HepG2 (cell line): ENCODE results near the gene MAFF. TPM values are rescaled to one million over a fixed set of nuclear protein-coding genes. Genes with fewer than 3 reads are reported as not detected.

Source experiments
- ATAC-seq: fragments of 200-7000 bp; cut with Tn5 transposase; 3 replicates; pipeline ENCODE4 v1.9.1; 2020; ENCODE audit warnings: mild to moderate bottlenecking, moderate library complexity
- BruUV-seq: library from RNA; stranded (reverse); fragments of 400-500 nt; replicated peaks from 2 replicates; lab custom pipeline; 2021; lab: Mats Ljungman, UMichigan
- CTCF ChIA-PET: fragments of 300-600 bp; formaldehyde crosslinking; extraction: SDS; loops from one replicate; lab custom pipeline; 2021; ENCODE audit warnings: low total read pairs, inconsistent platforms, low intra/inter-chr PET ratio; lab: Yijun Ruan, JAX
- POLR2A ChIA-PET: fragments of 350-600 bp; sonication (Branson Sonifier 250); formaldehyde crosslinking; loops from one replicate; lab custom pipeline; 2020; ENCODE audit warnings: antibody characterized with exemption, inconsistent platforms; lab: Yijun Ruan, JAX
- DNase-seq: peaks from one replicate; pipeline ENCODE4 v3.0.0-alpha.2; 2015; ENCODE audit warnings: low spot score
- FAIRE-seq: peaks from 3 replicates; lab custom pipeline; 2011; peaks lifted over from hg19 to GRCh38; lab: Jason Lieb, UNC
- H2AFZ ChIP-seq: one replicate; pipeline ENCODE4 v1.6.1; 2011; ENCODE audit warnings: low read length, inconsistent platforms
- H3K27ac ChIP-seq: fragments of 300-600 bp; 3 replicates; pipeline ENCODE4 v1.8.0; 2011; ENCODE audit warnings: mixed run types, mild to moderate bottlenecking, mixed read lengths, low read length, inconsistent platforms; ENCODE audit not compliant: insufficient read depth; ENCODE audit errors: extremely low read length
- H3K27me3 ChIP-seq, 2 experiments: fragments of 200-600 bp in 1 of 2; 2 replicates in 1 of 2; 3 replicates in 1 of 2; pipeline versions ENCODE4 v1.6.0 to v1.8.0; 2011; ENCODE audit warnings: low read length in 2 of 2, mild to moderate bottlenecking in 2 of 2, moderate library complexity in 2 of 2, inconsistent platforms in 1 of 2; ENCODE audit not compliant: insufficient read depth in 2 of 2, control insufficient read depth in 1 of 2
- H3K36me3 ChIP-seq, 2 experiments: fragments of 200-600 bp in 1 of 2; replicated peaks in 1 of 2; 2 replicates in 1 of 2; 3 replicates in 1 of 2; pipeline versions ENCODE4 v1.5.1 to v1.8.0; 2011; ENCODE audit warnings: low read length in 2 of 2, inconsistent platforms in 1 of 2; ENCODE audit not compliant: insufficient read depth in 2 of 2, control insufficient read depth in 1 of 2
- H3K4me1 ChIP-seq: 2 replicates; pipeline ENCODE4 v1.5.1; 2012; ENCODE audit warnings: low read length, inconsistent platforms; ENCODE audit not compliant: insufficient read depth
- H3K4me2 ChIP-seq: 2 replicates; pipeline ENCODE4 v1.6.0; 2011; ENCODE audit warnings: low read depth, low read length, inconsistent platforms
- H3K4me3 ChIP-seq, 3 experiments: fragments of 200-600 bp in 1 of 3; sonication (generic), shearing (Covaris generic) in 1 of 3; replicated peaks in 1 of 3; 2 replicates each; pipeline ENCODE4 v1.5.1; 2011 to 2016; ENCODE audit warnings: low read length in 3 of 3, inconsistent platforms in 2 of 3, low read depth in 2 of 3, mild to moderate bottlenecking in 2 of 3, control low read depth in 1 of 3, mixed read lengths in 1 of 3; ENCODE audit not compliant: insufficient read depth in 1 of 3
- H3K79me2 ChIP-seq: one replicate; pipeline ENCODE4 v1.6.1; 2011; ENCODE audit warnings: low read length, inconsistent platforms; ENCODE audit not compliant: insufficient read depth
- H3K9ac ChIP-seq: 2 replicates; pipeline ENCODE4 v1.6.0; 2011; ENCODE audit warnings: mild to moderate bottlenecking, low read depth, low read length, inconsistent platforms; ENCODE audit not compliant: insufficient read depth
- H3K9me3 ChIP-seq: 2 replicates; pipeline ENCODE4 v1.5.1; 2012; ENCODE audit warnings: mild to moderate bottlenecking, low read length
- H4K20me1 ChIP-seq: 2 replicates; pipeline ENCODE4 v1.6.0; 2011; ENCODE audit warnings: inconsistent platforms, mild to moderate bottlenecking, low read length, moderate library complexity; ENCODE audit not compliant: insufficient read depth
- FOXO1 ChIP-seq: sonication (generic); formaldehyde crosslinking; IDR thresholded peaks from 2 replicates; pipeline ENCODE4 v1.4.0; 2020; ENCODE audit warnings: missing genetic modification reagents
- HOXA5 ChIP-seq: sonication (generic); formaldehyde crosslinking; IDR thresholded peaks from 2 replicates; pipeline ENCODE4 v1.4.0; 2020; ENCODE audit warnings: missing genetic modification reagents
- NBN ChIP-seq: fragments of 450-650 bp; conservative IDR thresholded peaks from 2 replicates; pipeline ENCODE4 v1.6.1; 2017
- NCOA2 ChIP-seq: sonication (generic); formaldehyde crosslinking; IDR thresholded peaks from 2 replicates; pipeline ENCODE4 v1.8.0; 2022; ENCODE audit warnings: inconsistent platforms
- PRPF4 ChIP-seq: fragments of 200-400 bp; formaldehyde crosslinking; IDR thresholded peaks from 2 replicates; pipeline ENCODE4 v1.6.1; 2016; ENCODE audit warnings: low read length, low read depth; ENCODE audit not compliant: poor library complexity, severe bottlenecking
- SIN3A ChIP-seq: IDR thresholded peaks from 2 replicates; pipeline ENCODE4 v1.6.1; 2011; ENCODE audit warnings: low read depth, mild to moderate bottlenecking, control low read depth, low read length, borderline replicate concordance
- ZBTB2 ChIP-seq: sonication (generic); formaldehyde crosslinking; IDR thresholded peaks from 2 replicates; pipeline ENCODE4 v1.8.0; 2022; ENCODE audit warnings: low read depth, missing genetic modification reagents
- ZBTB42 ChIP-seq: sonication (generic); formaldehyde crosslinking; IDR thresholded peaks from 2 replicates; pipeline ENCODE4 v1.5.0; 2020; ENCODE audit warnings: mild to moderate bottlenecking, missing genetic modification reagents
- ZNF460 ChIP-seq: sonication (generic); formaldehyde crosslinking; IDR thresholded peaks from 2 replicates; pipeline ENCODE4 v1.5.1; 2020; ENCODE audit warnings: missing genetic modification reagents, mild to moderate bottlenecking, borderline replicate concordance
- ZNF639 ChIP-seq: conservative IDR thresholded peaks from 2 replicates; pipeline ENCODE4 v1.6.1; 2018; ENCODE audit warnings: missing genetic modification reagents
- ZNF780A ChIP-seq: sonication (generic); formaldehyde crosslinking; IDR thresholded peaks from 2 replicates; pipeline ENCODE4 v1.8.0; 2022; ENCODE audit warnings: mild to moderate bottlenecking, missing genetic modification reagents, moderate library complexity
- ZSCAN5A ChIP-seq: sonication (generic); formaldehyde crosslinking; IDR thresholded peaks from 2 replicates; pipeline ENCODE4 v1.8.0; 2022; ENCODE audit warnings: mild to moderate bottlenecking, missing genetic modification reagents, borderline replicate concordance
- WGBS: methylation state at CpG from one replicate; pipeline ENCODE4 v1.1.6; 2017; ENCODE audit warnings: low lambda C conversion rate; 5-methylcytosine and 5-hydroxymethylcytosine counted together
- in situ Hi-C: cut with HindIII; loops from 2 replicates; pipeline ENCODE4 v1.10.0; 2017; ENCODE audit warnings: low pct_unique_long_range_greater_than_20kb; ENCODE audit not compliant: extremely low pct_ligation_motif_present
- intact Hi-C: fragments of 100-400 bp; cut with micrococcal nuclease; formaldehyde crosslinking; loops from one replicate; pipeline ENCODE4 v1.10.0; 2022; ENCODE audit not compliant: unreplicated experiment
- polyA plus RNA-seq, 8 experiments: library from polyadenylated mRNA; depleted of rRNA in 3 of 8; stranded (reverse) in 7 of 8; unstranded in 1 of 8; fragments of >200 nt; fragmentation: Illumina TruSeq in 4 of 8; extraction: Trizol in 4 of 8; gene quantifications; 2 replicates each; pipeline versions ENCODE4 v1.2.1 to v1.2.3, GENCODE V29; 2011 to 2016; ENCODE audit warnings: low read depth in 4 of 8, missing spikeins in 1 of 8, mixed read lengths in 1 of 8; ENCODE audit not compliant: insufficient read depth in 1 of 8
- total RNA-seq, 5 experiments: library from RNA; depleted of rRNA; stranded (reverse); fragments of >200 nt; fragmentation: Illumina TruSeq; extraction: Trizol; gene quantifications; 2 replicates each; pipeline ENCODE4 v1.2.3, GENCODE V29; 2016; ENCODE audit warnings: low read depth in 1 of 5

The MAFF gene
- total and polyA plus RNA-seq, 2 of the 13 experiments (the other 11 are each of a cell fraction or from before 2014, with no cell fraction given): 5.4 to 14.3 TPM

- no peaks in the 10 kb centered on the region for H3K27me3 ChIP-seq
- no peak overlapping the region for H3K4me2 ChIP-seq
- TF ChIP-seq NCOA2 (CRISPR knock-in tag) (no peak), ZSCAN5A (CRISPR knock-in tag) (no peak), SIN3A (no peak), FOXO1 (CRISPR knock-in tag) (no peak), ZNF639 (CRISPR knock-in tag) (no peak), NBN (no peak), ZBTB2 (no peak), ZNF460 (CRISPR knock-in tag) (no peak), ZBTB42 (CRISPR knock-in tag) (no peak), PRPF4 (no peak), ZNF780A (no peak), HOXA5 (no peak)
- TF ChIP-seq, all 625 proteins: peak for 0
- H3K27ac ChIP-seq: no peak overlapping the region
- H3K36me3 ChIP-seq: peaks cover 9 to 16% of the 10 kb centered on the region in 2 experiments; a peak in 4 of 5 replicates
- WGBS: 91% methylated on average over 12 of the region's 13 CpGs
- 0 out of 2 replicates have a peak, but pooled peaks cover 7% of the 10 kb centered on the region for H4K20me1 ChIP-seq
- in situ Hi-C loops: no loop called here
- FAIRE-seq: no peak
- ChIA-PET POLR2A (no interaction called here), CTCF (no interaction called here)
- BruUV-seq: no TSS peak
- no peak for ATAC-seq
- H3K4me3 ChIP-seq: no peak overlapping the region
- no peak overlapping the region for H3K9ac ChIP-seq
- H3K79me2 ChIP-seq: peaks cover 11% of the 10 kb centered on the region
- H3K4me1 ChIP-seq: no peaks in the 10 kb centered on the region
- H2AFZ ChIP-seq: no peak overlapping the region
- no peak for DNase-seq
- no peaks in the 10 kb centered on the region for H3K9me3 ChIP-seq
- intact Hi-C loops: no loop called here
Observed at GRCh38 chr22:38250643-38251340, 49.0 kb downstream of the MAFF start.
